GM19328 (cell line): Measurements from ENCODE around the gene RFK.

ENCODE experiments used
- ATAC-seq: cut with Tn5 transposase; IDR thresholded peaks from one replicate; pipeline ENCODE4 v1.9.1; 2021; ENCODE audit warnings: mild to moderate bottlenecking, moderate library complexity; ENCODE audit not compliant: unreplicated experiment

RFK gene

GRCh38 chr9:76336027-76336426 is 58.2 kb downstream of the RFK start:
- no peak for ATAC-seq
